K562 (cell line): ENCODE measurements around the gene POMGNT1. TPM values are rescaled to one million over a fixed set of nuclear protein-coding genes. Genes with fewer than 3 reads are reported as not detected.
A peak's percentile ranks its signal among the peaks of the same experiment; 100 is the strongest.

ENCODE experiments used
- ATAC-seq: fragments of 200-7000 bp; cut with Tn5 transposase; 3 replicates; pipeline ENCODE4 v1.9.1; 2020; ENCODE audit warnings: moderate library complexity
- BruUV-seq: library from RNA; stranded (reverse); fragments of 400-500 nt; replicated peaks from 2 replicates; lab custom pipeline; 2021; lab: Mats Ljungman, UMichigan
- CTCF ChIA-PET: fragments of 300-600 bp; formaldehyde crosslinking; extraction: SDS; loops from one replicate; lab custom pipeline; 2021; ENCODE audit warnings: low intra/inter-chr PET ratio; lab: Yijun Ruan, JAX
- POLR2A ChIA-PET: fragments of 300-600, 350-650 bp; sonication (Branson Sonifier 250); formaldehyde crosslinking; extraction: SDS; loops from one replicate; lab custom pipeline; 2021; ENCODE audit warnings: antibody characterized with exemption, inconsistent platforms; lab: Yijun Ruan, JAX
- DNase-seq, 4 experiments: peaks; one replicate each; pipeline versions ENCODE4 v3.0.0 to v3.0.0-alpha.2; 2011 to 2018; ENCODE audit warnings: low spot score in 3 of 4, mixed read lengths in 3 of 4; ENCODE audit errors: extremely low read depth in 1 of 4
- FAIRE-seq: peaks from 2 replicates; lab custom pipeline; 2011; peaks lifted over from hg19 to GRCh38; lab: Jason Lieb, UNC
- H2AFZ ChIP-seq: 2 replicates; pipeline ENCODE4 v1.6.0; 2011; ENCODE audit warnings: low read depth, low read length, control low read depth, inconsistent platforms
- H3K27ac ChIP-seq: fragments of 200-600 bp; 3 replicates; pipeline ENCODE4 v1.8.0; 2011; ENCODE audit warnings: low read depth, mild to moderate bottlenecking, control low read depth, inconsistent platforms, low read length, moderate library complexity, mixed read lengths; ENCODE audit errors: extremely low read depth
- H3K27me3 ChIP-seq, 2 experiments: fragments of 300-600 bp in 1 of 2; 2 replicates in 1 of 2; 3 replicates in 1 of 2; pipeline versions ENCODE4 v1.6.0 to v1.8.0; 2011; ENCODE audit warnings: inconsistent platforms in 2 of 2, low read length in 2 of 2, mild to moderate bottlenecking in 1 of 2, mixed read lengths in 1 of 2, moderate library complexity in 1 of 2; ENCODE audit not compliant: control insufficient read depth in 2 of 2, insufficient read depth in 2 of 2
- H3K36me3 ChIP-seq: fragments of 300-600 bp; 3 replicates; pipeline ENCODE4 v1.8.0; 2011; ENCODE audit warnings: mild to moderate bottlenecking, low read length, inconsistent platforms; ENCODE audit not compliant: control insufficient read depth, insufficient read depth
- H3K4me1 ChIP-seq, 2 experiments: fragments of 200-600 bp in 1 of 2; replicated peaks in 1 of 2; 2 replicates in 1 of 2; 3 replicates in 1 of 2; pipeline versions ENCODE4 v1.5.1 to v1.8.0; 2011; ENCODE audit warnings: inconsistent platforms in 2 of 2, low read length in 2 of 2, mild to moderate bottlenecking in 1 of 2, mixed read lengths in 1 of 2, moderate library complexity in 1 of 2; ENCODE audit not compliant: control insufficient read depth in 2 of 2, insufficient read depth in 2 of 2
- H3K4me2 ChIP-seq: 2 replicates; pipeline ENCODE4 v1.6.1; 2011; ENCODE audit warnings: low read length, control low read depth, inconsistent platforms, mixed read lengths; ENCODE audit not compliant: insufficient read depth
- H3K4me3 ChIP-seq: fragments of 200-600 bp; sonication (generic), shearing (Covaris generic); 2 replicates; pipeline ENCODE4 v1.5.1; 2016; ENCODE audit warnings: control low read depth, inconsistent platforms
- H3K79me2 ChIP-seq: fragments of 200-600 bp; 3 replicates; pipeline ENCODE4 v1.8.0; 2011; ENCODE audit warnings: low read length, inconsistent platforms; ENCODE audit not compliant: control insufficient read depth, insufficient read depth
- H3K9ac ChIP-seq, 2 experiments: 2 replicates each; pipeline versions ENCODE4 v1.6.0 to v1.6.1; 2011; ENCODE audit warnings: low read depth in 2 of 2, low read length in 2 of 2, control low read depth in 1 of 2, inconsistent platforms in 1 of 2, mild to moderate bottlenecking in 1 of 2, mixed read lengths in 1 of 2; ENCODE audit not compliant: insufficient read depth in 1 of 2
- H3K9me1 ChIP-seq: one replicate; pipeline ENCODE4 v1.6.0; 2011; ENCODE audit warnings: inconsistent platforms, mild to moderate bottlenecking, low read length, moderate library complexity; ENCODE audit not compliant: control insufficient read depth, insufficient read depth
- H3K9me3 ChIP-seq: replicated peaks from 2 replicates; pipeline ENCODE4 v1.5.1; 2011; ENCODE audit warnings: low read depth, low read length, inconsistent platforms; ENCODE audit not compliant: control insufficient read depth, insufficient read depth
- H4K20me1 ChIP-seq: replicated peaks from 2 replicates; pipeline ENCODE4 v1.6.1; 2011; ENCODE audit warnings: low read length, inconsistent platforms, mixed read lengths; ENCODE audit not compliant: control insufficient read depth, insufficient read depth
- BCL6 ChIP-seq: fragments of 250-450 bp; sonication (Bioruptor Pico); IDR thresholded peaks from 2 replicates; pipeline ENCODE4 v1.4.0; 2020
- HDAC6 ChIP-seq: IDR thresholded peaks from 2 replicates; pipeline ENCODE4 v1.6.1; 2012; ENCODE audit warnings: low read depth, mild to moderate bottlenecking, control low read depth, inconsistent platforms, low read length, moderate library complexity
- HEY1 ChIP-seq: fragments of 250-450 bp; sonication (Bioruptor Pico); IDR thresholded peaks from 2 replicates; pipeline ENCODE4 v1.5.0; 2020; ENCODE audit warnings: mild to moderate bottlenecking, moderate library complexity, borderline replicate concordance
- KLF6 ChIP-seq: fragments of 250-450 bp; sonication (Bioruptor Pico); IDR thresholded peaks from 2 replicates; pipeline ENCODE4 v1.4.0; 2020; ENCODE audit warnings: mild to moderate bottlenecking, moderate library complexity, borderline replicate concordance
- NFE2 ChIP-seq: IDR thresholded peaks from 2 replicates; pipeline ENCODE4 v1.6.1; 2014; ENCODE audit warnings: antibody characterized with exemption, low read depth
- PRPF4 ChIP-seq: fragments of 200-400 bp; formaldehyde crosslinking; IDR thresholded peaks from one replicate; pipeline ENCODE4 v1.6.1; 2017; ENCODE audit warnings: low read length, low read depth, mild to moderate bottlenecking; ENCODE audit not compliant: insufficient read depth, poor library complexity, severe bottlenecking
- TFAM ChIP-seq: fragments of 250-450 bp; sonication (Bioruptor Pico); conservative IDR thresholded peaks from 2 replicates; pipeline ENCODE4 v1.5.0; 2021; ENCODE audit warnings: mild to moderate bottlenecking, moderate library complexity
- WGBS: fragments of 100-300 bp; shearing (Covaris generic); methylation state at CpG from one replicate; pipeline ENCODE4 v1.1.6; 2016; ENCODE audit warnings: low coverage, mixed read lengths; ENCODE audit not compliant: insufficient coverage; ENCODE audit errors: missing lambda C conversion rate; 5-methylcytosine and 5-hydroxymethylcytosine counted together
- in situ Hi-C: fragments of 300-500 bp; cut with MboI; formaldehyde crosslinking; loops from 4 replicates; pipeline ENCODE4 v1.15.0; 2018; ENCODE audit warnings: inconsistent platforms, mixed read lengths
- intact Hi-C: fragments of 100-400 bp; cut with micrococcal nuclease; formaldehyde crosslinking; loops from 2 replicates; pipeline ENCODE4 v1.14.2; 2022
- polyA plus RNA-seq, 8 experiments: library from polyadenylated mRNA; depleted of rRNA in 4 of 8; stranded (reverse) in 5 of 8; unstranded in 3 of 8; fragments of >200 nt; fragmentation: Nextera tagmentation in 2 of 8; fragmentation: Illumina TruSeq in 1 of 8; extraction: Ambion mirVana in 2 of 8; extraction: Trizol in 1 of 8; gene quantifications; 2 replicates each; pipeline versions ENCODE4 v1.2.1 to v1.2.3, GENCODE V29; 2011 to 2014; ENCODE audit warnings: inconsistent platforms in 1 of 8, missing spikeins in 1 of 8
- total RNA-seq, 7 experiments: library from RNA; depleted of rRNA in 6 of 7; stranded (reverse); fragments of >200 nt in 6 of 7; fragmentation: Illumina TruSeq in 2 of 7; extraction: Trizol in 2 of 7; gene quantifications; 2 replicates each; pipeline versions ENCODE4 v1.2.1 to v1.2.3, GENCODE V29; 2011 to 2021; ENCODE audit warnings: low replicate concordance in 1 of 7
- TF ChIP-seq, protein P1 (sequence below): IDR thresholded peaks from 2 replicates; pipeline ENCODE4 v1.6.1; 2014; ENCODE audit warnings: antibody characterized with exemption

Gene POMGNT1
- total and polyA plus RNA-seq, 9 of the 15 experiments (the other 6 are each of a cell fraction or from before 2014, with no cell fraction given), result 14.1 to 58.9 (median 37.8) TPM

DNA sequence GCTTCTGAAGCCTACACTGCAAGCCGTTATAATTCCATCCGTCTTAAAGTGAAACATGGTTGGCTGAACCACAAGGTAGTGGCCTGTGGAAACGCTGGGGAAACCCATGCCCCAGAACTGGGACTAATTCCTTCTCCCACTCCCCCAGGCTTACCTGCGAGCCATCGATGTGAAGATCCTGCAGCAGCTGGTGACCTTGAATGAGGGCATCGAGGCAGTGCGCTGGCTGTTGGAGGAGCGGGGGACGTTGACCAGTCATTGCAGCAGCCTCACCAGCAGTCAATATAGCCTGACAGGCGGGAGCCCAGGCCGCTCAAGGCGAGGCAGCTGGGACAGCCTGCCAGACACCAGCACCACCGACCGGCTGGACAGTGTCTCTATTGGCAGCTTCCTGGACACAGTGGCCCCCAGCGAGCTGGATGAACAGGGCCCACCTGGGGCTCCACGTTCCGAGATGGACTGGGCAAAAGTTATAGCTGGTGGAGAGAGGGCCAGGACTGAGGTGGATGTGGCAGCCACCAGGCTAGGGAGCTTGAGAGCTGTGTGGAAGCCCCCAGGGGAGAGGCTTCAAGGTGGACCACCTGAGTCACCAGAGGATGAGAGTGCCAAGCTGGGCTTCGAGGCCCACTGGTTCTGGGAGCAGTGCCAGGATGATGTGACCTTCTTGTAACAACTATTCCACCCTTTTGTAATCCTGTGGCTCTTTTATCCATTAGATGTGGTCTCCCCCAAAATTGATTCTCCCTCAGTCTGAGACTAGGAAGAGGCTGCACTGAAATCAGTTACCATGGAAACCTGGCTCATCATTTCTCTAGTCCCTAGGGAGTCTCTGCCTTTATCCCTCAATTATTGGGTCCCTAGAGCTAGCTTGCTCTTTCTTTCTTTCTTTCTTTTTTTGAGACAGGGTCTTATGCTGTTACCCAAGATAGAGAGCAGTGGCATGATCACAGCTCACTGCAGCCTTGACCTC is 21.6 kb upstream of the POMGNT1 start (continued):
- TF ChIP-seq HEY1 (no peak), NFE2 (no peak), BCL6 (CRISPR knock-in tag) (no peak)

GRCh38 chr1:46218443-46218842 is 20.2 kb upstream of the POMGNT1 start:
- no peaks in the 10 kb centered on the region for H3K9me3 ChIP-seq
- no peak overlapping the region for H3K27ac ChIP-seq
- no peak for DNase-seq
- in situ Hi-C loops, result no loop called here
- 45% methylated on average over 8 of the region's 8 CpGs for WGBS
- intact Hi-C loops, result loop anchor here (5.0 kb wide), 1 partner anchor 996 kb away; no protein-coding TSS in a partner anchor
- H3K9me1 ChIP-seq, result no peaks in the 10 kb centered on the region
- no peak for ATAC-seq
- BruUV-seq, result no TSS peak
- no peaks in the 10 kb centered on the region for H4K20me1 ChIP-seq
- H3K79me2 ChIP-seq, result no peaks in the 10 kb centered on the region
- H3K36me3 ChIP-seq, result no peaks in the 10 kb centered on the region
- TF ChIP-seq PRPF4, result no peak
- TF ChIP-seq, protein P1, sequence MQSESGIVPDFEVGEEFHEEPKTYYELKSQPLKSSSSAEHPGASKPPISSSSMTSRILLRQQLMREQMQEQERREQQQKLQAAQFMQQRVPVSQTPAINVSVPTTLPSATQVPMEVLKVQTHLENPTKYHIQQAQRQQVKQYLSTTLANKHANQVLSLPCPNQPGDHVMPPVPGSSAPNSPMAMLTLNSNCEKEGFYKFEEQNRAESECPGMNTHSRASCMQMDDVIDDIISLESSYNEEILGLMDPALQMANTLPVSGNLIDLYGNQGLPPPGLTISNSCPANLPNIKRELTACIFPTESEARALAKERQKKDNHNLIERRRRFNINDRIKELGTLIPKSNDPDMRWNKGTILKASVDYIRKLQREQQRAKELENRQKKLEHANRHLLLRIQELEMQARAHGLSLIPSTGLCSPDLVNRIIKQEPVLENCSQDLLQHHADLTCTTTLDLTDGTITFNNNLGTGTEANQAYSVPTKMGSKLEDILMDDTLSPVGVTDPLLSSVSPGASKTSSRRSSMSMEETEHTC, result no peak
- no peak for TF ChIP-seq HDAC6
- no peak for TF ChIP-seq KLF6
- no peak for TF ChIP-seq TFAM (CRISPR knock-in tag)
- H2AFZ ChIP-seq, result peak overlapping the region; percentile 35
- no peak overlapping the region for H3K4me2 ChIP-seq
- no peaks in the 10 kb centered on the region for H3K27me3 ChIP-seq
- peaks cover 0 to 5% of the 10 kb centered on the region in 2 experiments; a peak in 2 of 5 replicates for H3K4me1 ChIP-seq
- no peak overlapping the region for H3K9ac ChIP-seq
- ChIA-PET POLR2A (interaction anchor here (0.6 to 1.8 kb wide), 7 partner anchors 10 to 1021 kb away, joined by 3 to 6 read pairs (median 3); no protein-coding TSS in a partner anchor), CTCF (no interaction called here)
- no peak overlapping the region for H3K4me3 ChIP-seq
- no peak for FAIRE-seq
